ENCODE data around the gene CD44. TPM values are rescaled to one million over a fixed set of nuclear protein-coding genes. Genes with fewer than 3 reads are reported as not detected.

The CD44 gene
- total RNA-seq, 2 donors from 2014 or later: 321 to 613 TPM

DNA sequence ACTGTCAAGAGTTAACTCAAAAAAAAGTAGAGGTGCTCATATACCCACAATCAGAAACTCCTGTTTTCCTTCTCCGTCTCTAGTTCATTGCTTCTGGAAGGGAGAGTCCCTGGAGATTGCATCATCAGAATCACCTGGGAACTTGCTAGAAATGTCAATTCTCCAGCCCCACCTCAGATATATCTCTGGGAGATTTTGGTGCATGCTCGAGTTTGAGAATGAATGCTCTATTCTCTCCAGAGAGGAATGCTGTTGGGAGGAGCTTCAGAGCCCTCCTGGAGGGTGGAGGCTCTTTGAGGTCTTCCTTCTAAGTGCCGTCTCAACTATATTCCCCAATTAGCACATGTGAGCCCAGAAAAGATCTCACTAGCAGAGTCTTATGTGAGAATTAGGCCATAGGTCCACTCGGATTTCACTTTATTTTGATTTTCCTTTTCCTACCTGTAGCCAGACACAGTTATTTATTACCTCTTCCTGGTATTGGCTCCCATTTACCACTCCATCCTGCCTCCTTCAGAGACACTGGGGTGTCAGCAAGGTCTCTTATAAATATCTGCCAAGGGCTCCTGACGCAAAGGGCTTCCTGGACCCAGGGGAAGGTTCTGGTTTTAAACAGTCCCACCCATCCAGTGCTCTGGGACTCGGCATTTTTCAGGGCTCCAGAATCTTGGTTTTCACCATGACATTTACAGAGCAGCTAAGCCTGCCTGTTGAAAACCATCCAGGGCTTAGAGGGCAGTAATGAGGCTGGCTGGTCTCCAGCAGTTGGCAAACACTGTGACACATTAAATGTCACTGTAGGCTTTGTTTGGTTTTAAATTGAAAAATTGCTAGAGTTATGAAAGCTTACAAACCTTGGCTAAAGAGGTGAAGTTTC, 136.2 kb downstream of the CD44 start:
- peaks cover 13 to 24% of the 10 kb centered on the region in 2 donors for H3K4me1 ChIP-seq (ENCODE audit: control insufficient read depth in 1 of 2, low read depth in 2 of 2)
- ATAC-seq (ENCODE audit: insufficient number of reproducible peaks, low FRiP score, low read depth) (peak; percentile 58), DNase-seq (ENCODE audit: low spot score) (peak; percentile 47)
- no peaks in the 10 kb centered on the region for H3K9me3 ChIP-seq
- no peaks in the 10 kb centered on the region for H3K27me3 ChIP-seq (replicated peaks; ENCODE audit: insufficient read depth)
- H3K4me3 ChIP-seq: no peak overlapping the region
- peak overlapping the region; percentile 27 to 74 for H3K27ac ChIP-seq
- H3K36me3 ChIP-seq: no peaks in the 10 kb centered on the region
- TF ChIP-seq CTCF (IDR thresholded peaks at IDR 0.05): peak; percentile 12

DNA sequence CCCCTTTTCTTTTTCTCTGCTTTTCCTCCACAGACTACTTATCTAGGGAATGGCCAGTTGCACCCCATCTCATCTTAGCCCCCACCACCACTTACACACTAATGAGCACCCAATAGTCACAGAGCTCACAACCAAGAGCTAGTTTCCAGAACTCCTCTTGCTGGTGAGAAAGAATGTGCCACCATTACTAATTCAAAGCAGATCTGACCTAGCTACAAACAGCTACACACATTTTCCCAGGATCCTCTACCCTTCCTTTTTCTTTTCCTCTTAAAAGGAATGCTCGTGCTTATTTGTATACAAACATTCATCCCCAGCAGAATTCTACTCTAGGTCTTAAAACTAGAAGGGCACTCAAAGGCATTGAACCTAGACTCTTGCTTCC, 136.8 kb downstream of the CD44 start:
- H3K4me1 ChIP-seq (ENCODE audit: control insufficient read depth in 1 of 2, low read depth in 2 of 2): peaks cover 13 to 30% of the 10 kb centered on the region in 2 donors
- H3K4me3 ChIP-seq: no peak overlapping the region
- H3K9me3 ChIP-seq: no peaks in the 10 kb centered on the region
- H3K36me3 ChIP-seq: no peaks in the 10 kb centered on the region
- no peaks in the 10 kb centered on the region for H3K27me3 ChIP-seq (replicated peaks; ENCODE audit: insufficient read depth)
- H3K27ac ChIP-seq: peak overlapping the region; percentile 27 to 74
- no peak for ATAC-seq (ENCODE audit: insufficient number of reproducible peaks, low FRiP score, low read depth)
- no peak for TF ChIP-seq CTCF (IDR thresholded peaks at IDR 0.05)
- DNase-seq (ENCODE audit: low spot score): no peak

DNA sequence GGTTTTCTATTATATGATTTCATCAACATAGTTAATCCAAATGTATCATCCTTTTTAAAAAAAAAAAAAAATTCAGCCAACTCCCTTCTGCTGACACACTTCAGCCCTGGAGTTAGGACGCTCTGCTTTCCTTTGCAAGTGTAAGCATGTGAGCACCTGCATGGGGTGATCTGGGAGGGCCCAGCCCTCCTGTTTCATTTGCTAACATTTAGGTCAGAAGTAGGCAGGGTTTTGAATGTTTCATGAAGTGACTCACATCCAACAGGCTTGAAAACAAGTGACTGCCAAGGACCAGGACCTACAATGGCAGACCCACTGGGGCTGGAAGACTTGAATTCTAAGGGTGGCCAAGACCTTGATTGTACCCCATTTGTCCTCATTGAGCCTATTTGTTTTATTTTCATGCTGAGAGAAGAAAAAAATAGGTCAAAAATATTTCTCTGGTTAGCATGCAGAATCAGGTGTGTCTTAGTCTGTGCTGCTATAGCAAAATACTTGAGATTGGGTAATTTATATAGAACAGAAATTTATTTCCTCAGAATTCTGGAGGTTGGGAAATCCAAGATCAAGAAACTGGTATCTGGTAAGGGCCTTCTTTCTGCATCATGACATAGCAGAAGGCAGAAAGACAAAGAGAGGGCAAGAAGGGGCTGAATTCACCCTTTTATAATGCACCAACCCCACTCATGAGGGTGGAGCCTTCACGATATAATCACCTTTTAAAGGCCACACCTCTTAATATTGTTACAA, 137.6 kb downstream of the CD44 start:
- Histone ChIP-seq H3K27me3 (replicated peaks; ENCODE audit: insufficient read depth) (no peaks in the 10 kb centered on the region), H3K36me3 (no peaks in the 10 kb centered on the region), H3K27ac (peak overlapping the region; percentile 27 to 74), H3K9me3 (no peaks in the 10 kb centered on the region), H3K4me3 (no peak overlapping the region), H3K4me1 (ENCODE audit: control insufficient read depth in 1 of 2, low read depth in 2 of 2) (peaks cover 13 to 38% of the 10 kb centered on the region in 2 donors)
- no peak for TF ChIP-seq CTCF (IDR thresholded peaks at IDR 0.05)
- ATAC-seq (ENCODE audit: insufficient number of reproducible peaks, low FRiP score, low read depth) (no peak), DNase-seq (ENCODE audit: low spot score) (no peak)

DNA sequence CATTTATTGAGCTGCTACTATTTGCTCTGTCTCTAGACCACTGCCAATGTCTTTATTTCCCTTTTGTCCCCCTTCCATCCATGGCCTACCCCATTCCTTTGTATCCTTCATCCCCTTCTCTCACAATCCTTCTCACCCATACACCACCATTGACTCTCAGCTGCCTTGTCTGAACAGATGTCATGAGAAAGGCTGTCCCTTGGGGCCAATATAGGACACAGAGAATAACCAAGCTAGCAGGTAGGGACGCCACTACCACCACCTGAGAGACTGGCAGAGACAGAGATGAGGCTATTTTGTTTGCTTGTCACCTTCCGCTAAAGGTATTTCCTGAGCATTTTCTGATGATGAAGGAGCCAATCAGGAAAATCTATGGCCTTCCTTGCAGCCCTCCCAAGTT, 138.9 kb downstream of the CD44 start:
- Histone ChIP-seq H3K27ac (no peak overlapping the region), H3K36me3 (no peaks in the 10 kb centered on the region), H3K9me3 (no peaks in the 10 kb centered on the region), H3K27me3 (replicated peaks; ENCODE audit: insufficient read depth) (no peaks in the 10 kb centered on the region), H3K4me3 (no peak overlapping the region), H3K4me1 (ENCODE audit: control insufficient read depth in 1 of 2, low read depth in 2 of 2) (peaks cover 13 to 50% of the 10 kb centered on the region in 2 donors)
- ATAC-seq (ENCODE audit: insufficient number of reproducible peaks, low FRiP score, low read depth): no peak
- no peak for TF ChIP-seq CTCF (IDR thresholded peaks at IDR 0.05)
- DNase-seq (ENCODE audit: low spot score): no peak

DNA sequence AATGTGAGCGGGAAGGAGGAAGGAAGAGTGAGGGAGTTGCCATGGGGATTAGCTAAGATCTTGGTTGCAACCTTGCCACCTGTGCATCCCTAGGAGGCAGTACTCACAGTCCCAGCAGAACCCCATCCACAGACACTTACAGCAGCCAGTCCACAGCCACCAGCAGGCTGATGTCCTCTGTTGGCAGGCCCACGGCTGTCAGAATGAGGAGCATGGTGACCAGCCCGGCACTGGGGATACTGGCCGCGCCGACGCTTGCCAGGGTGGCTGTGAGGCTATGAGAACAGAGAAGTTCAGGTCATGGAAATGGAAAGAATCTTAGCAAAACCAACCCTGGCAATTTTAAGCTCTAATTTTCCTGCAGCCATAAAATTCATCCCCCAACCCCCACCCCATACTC, 141.8 kb downstream of the CD44 start:
- DNase-seq (ENCODE audit: low spot score): no peak
- Histone ChIP-seq H3K36me3 (no peaks in the 10 kb centered on the region), H3K9me3 (no peaks in the 10 kb centered on the region), H3K27ac (peak overlapping the region; percentile 71 to 76), H3K27me3 (replicated peaks; ENCODE audit: insufficient read depth) (no peaks in the 10 kb centered on the region), H3K4me3 (no peak overlapping the region), H3K4me1 (ENCODE audit: control insufficient read depth in 1 of 2, low read depth in 2 of 2) (peaks cover 6 to 41% of the 10 kb centered on the region in 2 donors)
- ATAC-seq (ENCODE audit: insufficient number of reproducible peaks, low FRiP score, low read depth): no peak
- no peak for TF ChIP-seq CTCF (IDR thresholded peaks at IDR 0.05)

Measured in thoracic aorta (tissue), 2 donors.